ENCODE data around the gene NELL2. TPM values are rescaled to one million over a fixed set of nuclear protein-coding genes. Genes with fewer than 3 reads are reported as not detected.
A peak's percentile ranks its signal among the peaks of the same experiment; 100 is the strongest.

The NELL2 gene
- total RNA-seq, 1 experiment from 2014 or later: 596 TPM

DNA sequence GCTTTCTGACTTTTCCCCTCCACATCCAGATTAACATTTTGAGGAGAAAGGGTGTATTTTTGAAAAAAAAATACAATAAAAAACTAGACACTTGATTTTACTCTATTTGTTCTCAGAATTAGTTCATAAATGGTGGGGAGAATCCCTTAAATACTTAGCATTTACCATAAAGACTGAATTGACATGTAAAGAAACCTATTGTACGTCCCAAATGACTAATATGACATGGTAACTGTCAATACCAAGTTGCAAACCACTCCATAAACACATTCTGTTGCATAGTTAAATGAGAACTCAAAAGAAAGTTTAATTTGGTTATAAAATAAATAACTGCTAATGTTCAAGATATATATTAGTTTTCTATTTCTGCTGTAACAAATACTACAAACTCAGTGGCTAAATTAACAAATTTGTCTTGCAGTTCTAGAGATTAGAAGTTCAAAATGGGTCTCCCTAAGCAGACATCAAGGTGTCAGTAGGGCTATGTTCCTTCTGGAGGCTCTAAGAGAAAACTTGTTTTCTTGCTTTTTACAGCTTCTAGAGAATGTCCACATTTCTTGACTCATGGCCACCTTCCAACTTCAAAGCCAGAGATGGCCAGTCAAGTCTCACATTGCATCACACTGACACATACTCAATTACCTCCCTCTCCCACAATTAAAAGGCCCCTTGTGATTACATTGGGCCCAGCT is 16.0 kb downstream of the NELL2 start:
- H3K9me3 ChIP-seq (ENCODE audit: low read depth, low read length, poor library complexity, severe bottlenecking): peaks cover 9% of the 10 kb centered on the region
- intact Hi-C loops (cut with micrococcal nuclease; ENCODE audit: unreplicated experiment): no loop called here
- TF ChIP-seq EZH2 (IDR thresholded peaks at IDR 0.05; ENCODE audit: borderline replicate concordance, low read depth, low read length, poor library complexity, severe bottlenecking): no peak
- TF ChIP-seq, protein P1, sequence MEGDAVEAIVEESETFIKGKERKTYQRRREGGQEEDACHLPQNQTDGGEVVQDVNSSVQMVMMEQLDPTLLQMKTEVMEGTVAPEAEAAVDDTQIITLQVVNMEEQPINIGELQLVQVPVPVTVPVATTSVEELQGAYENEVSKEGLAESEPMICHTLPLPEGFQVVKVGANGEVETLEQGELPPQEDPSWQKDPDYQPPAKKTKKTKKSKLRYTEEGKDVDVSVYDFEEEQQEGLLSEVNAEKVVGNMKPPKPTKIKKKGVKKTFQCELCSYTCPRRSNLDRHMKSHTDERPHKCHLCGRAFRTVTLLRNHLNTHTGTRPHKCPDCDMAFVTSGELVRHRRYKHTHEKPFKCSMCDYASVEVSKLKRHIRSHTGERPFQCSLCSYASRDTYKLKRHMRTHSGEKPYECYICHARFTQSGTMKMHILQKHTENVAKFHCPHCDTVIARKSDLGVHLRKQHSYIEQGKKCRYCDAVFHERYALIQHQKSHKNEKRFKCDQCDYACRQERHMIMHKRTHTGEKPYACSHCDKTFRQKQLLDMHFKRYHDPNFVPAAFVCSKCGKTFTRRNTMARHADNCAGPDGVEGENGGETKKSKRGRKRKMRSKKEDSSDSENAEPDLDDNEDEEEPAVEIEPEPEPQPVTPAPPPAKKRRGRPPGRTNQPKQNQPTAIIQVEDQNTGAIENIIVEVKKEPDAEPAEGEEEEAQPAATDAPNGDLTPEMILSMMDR (conservative IDR thresholded peaks at IDR 0.05; ENCODE audit: low read depth, low read length): no peak
- peaks cover 35% of the 10 kb centered on the region for H3K36me3 ChIP-seq (ENCODE audit: insufficient read depth, low read length, poor library complexity, severe bottlenecking)
- no peak overlapping the region for H3K4me3 ChIP-seq (ENCODE audit: low read depth, low read length, poor library complexity, severe bottlenecking)
- peaks cover 29% of the 10 kb centered on the region for H3K4me1 ChIP-seq (ENCODE audit: insufficient read depth, low read length, poor library complexity, severe bottlenecking)
- no peaks in the 10 kb centered on the region for H3K27me3 ChIP-seq (replicated peaks; ENCODE audit: insufficient read depth, low read depth, low read length, poor library complexity)
- no peak for DNase-seq (ENCODE audit: low spot score)
- POLR2A ChIA-PET (ENCODE audit: low non-redundant PET): no interaction called here
- H3K27ac ChIP-seq (ENCODE audit: low read depth, low read length, poor library complexity, severe bottlenecking): no peak overlapping the region
- BruUV-seq (replicated peaks): no TSS peak
- CTCF ChIA-PET: no interaction called here

DNA sequence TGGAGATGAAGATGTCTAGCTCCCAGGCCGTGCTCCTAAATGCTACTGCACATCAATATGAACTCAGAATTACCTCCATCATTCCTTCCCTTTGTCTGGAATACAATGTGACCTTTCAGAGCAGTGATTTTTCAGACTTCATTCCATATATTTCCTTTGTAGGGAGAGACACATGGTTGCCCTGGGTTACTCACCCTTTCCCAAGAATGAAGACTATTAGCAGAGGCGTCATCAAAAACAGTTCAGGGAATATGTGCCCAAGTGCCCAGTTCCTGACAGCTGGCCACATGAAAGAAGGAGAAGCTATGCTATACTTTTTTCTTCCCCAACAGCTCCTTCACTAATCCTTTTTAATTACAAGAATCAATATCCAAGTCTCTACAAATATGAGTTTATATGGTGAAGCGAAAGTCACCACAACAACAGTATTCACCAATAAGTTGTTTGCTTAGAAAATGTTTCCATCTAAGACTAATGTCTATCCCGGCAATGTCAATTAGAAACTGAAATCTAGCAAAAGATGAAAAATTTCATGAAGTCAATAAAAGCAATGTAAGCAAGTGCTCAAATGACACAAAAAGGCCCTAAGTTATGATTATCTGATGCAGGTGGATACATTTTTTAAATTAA is 17.8 kb downstream of the NELL2 start:
- intact Hi-C loops (cut with micrococcal nuclease; ENCODE audit: unreplicated experiment): no loop called here

DNA sequence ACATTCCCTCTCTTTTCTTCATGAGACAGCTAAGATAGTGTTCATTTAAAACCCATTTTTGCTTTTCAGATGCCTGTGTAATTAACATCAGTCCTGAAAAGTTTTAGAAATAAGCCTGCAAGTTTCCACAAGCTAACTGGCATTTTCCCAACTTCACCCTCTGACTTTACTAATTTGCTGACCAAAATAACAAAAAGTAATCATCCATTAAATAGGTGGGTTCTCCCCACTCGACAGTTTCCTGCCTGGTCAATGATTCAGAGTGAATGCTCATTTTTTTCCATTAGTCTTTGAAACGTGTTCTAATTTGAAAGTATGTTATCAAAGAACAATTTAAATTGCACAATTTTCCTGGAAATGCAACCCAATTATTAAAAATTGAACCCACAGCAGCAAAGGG is 23.6 kb downstream of the NELL2 start:
- POLR2A ChIA-PET (ENCODE audit: low non-redundant PET): interaction anchor here (0.6 kb wide), 1 partner anchor 271 kb away, joined by 3 read pairs; no protein-coding TSS in a partner anchor
- no peak for TF ChIP-seq EZH2 (IDR thresholded peaks at IDR 0.05; ENCODE audit: borderline replicate concordance, low read depth, low read length, poor library complexity, severe bottlenecking)
- TF ChIP-seq, protein P1 (conservative IDR thresholded peaks at IDR 0.05; ENCODE audit: low read depth, low read length): no peak
- no TSS peak for BruUV-seq (replicated peaks)
- no peaks in the 10 kb centered on the region for H3K27me3 ChIP-seq (replicated peaks; ENCODE audit: insufficient read depth, low read depth, low read length, poor library complexity)
- peaks cover 75% of the 10 kb centered on the region for H3K4me1 ChIP-seq (ENCODE audit: insufficient read depth, low read length, poor library complexity, severe bottlenecking)
- H3K9me3 ChIP-seq (ENCODE audit: low read depth, low read length, poor library complexity, severe bottlenecking): no peaks in the 10 kb centered on the region
- CTCF ChIA-PET: no interaction called here
- peaks cover 3% of the 10 kb centered on the region for H3K36me3 ChIP-seq (ENCODE audit: insufficient read depth, low read length, poor library complexity, severe bottlenecking)
- intact Hi-C loops (cut with micrococcal nuclease; ENCODE audit: unreplicated experiment): no loop called here
- H3K4me3 ChIP-seq (ENCODE audit: low read depth, low read length, poor library complexity, severe bottlenecking): no peak overlapping the region
- no peak for DNase-seq (ENCODE audit: low spot score)
- H3K27ac ChIP-seq (ENCODE audit: low read depth, low read length, poor library complexity, severe bottlenecking): peak overlapping the region; percentile 4

More for the DNA sequence above, 17.8 kb downstream of the NELL2 start:
- peaks cover 21% of the 10 kb centered on the region for H3K36me3 ChIP-seq (ENCODE audit: insufficient read depth, low read length, poor library complexity, severe bottlenecking)
- DNase-seq (ENCODE audit: low spot score): no peak
- no peak overlapping the region for H3K4me3 ChIP-seq (ENCODE audit: low read depth, low read length, poor library complexity, severe bottlenecking)
- H3K27ac ChIP-seq (ENCODE audit: low read depth, low read length, poor library complexity, severe bottlenecking): no peak overlapping the region
- peaks cover 40% of the 10 kb centered on the region for H3K4me1 ChIP-seq (ENCODE audit: insufficient read depth, low read length, poor library complexity, severe bottlenecking)
- peaks cover 3% of the 10 kb centered on the region for H3K9me3 ChIP-seq (ENCODE audit: low read depth, low read length, poor library complexity, severe bottlenecking)
- POLR2A ChIA-PET (ENCODE audit: low non-redundant PET): no interaction called here
- CTCF ChIA-PET: no interaction called here
- TF ChIP-seq, protein P1 (conservative IDR thresholded peaks at IDR 0.05; ENCODE audit: low read depth, low read length): no peak
- TF ChIP-seq EZH2 (IDR thresholded peaks at IDR 0.05; ENCODE audit: borderline replicate concordance, low read depth, low read length, poor library complexity, severe bottlenecking): no peak
- no TSS peak for BruUV-seq (replicated peaks)
- no peaks in the 10 kb centered on the region for H3K27me3 ChIP-seq (replicated peaks; ENCODE audit: insufficient read depth, low read depth, low read length, poor library complexity)

Data from A673 (cell line).